ENCODE measurements around the gene OR5M3.

OR5M3 gene

DNA sequence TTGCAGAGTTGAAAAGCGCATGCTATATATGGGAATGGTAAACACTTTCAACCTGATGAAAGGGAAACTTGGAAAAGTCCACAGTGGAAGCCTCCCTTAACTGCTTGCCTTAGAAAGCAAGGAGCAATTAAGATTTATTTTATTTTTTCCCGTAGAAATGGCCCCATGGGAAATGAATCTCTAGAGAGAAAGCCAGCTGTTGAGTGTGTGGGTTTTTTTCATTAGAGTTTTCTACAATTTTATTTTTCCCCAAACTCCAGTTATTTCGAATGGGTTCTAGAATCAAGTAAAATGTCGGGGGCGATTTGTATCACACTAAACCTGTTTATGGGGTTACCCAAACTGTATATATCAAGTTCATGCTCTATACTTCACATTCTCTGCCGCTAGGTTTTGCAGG is at the start of gene OR5M3:
Gene OR5M3, minus strand, starts transcription at position 101 of the 400 bp plus-strand sequence. CDS start 2,855 bp downstream, outside the sequence.
- no peak for DNase-seq (ENCODE audit: low spot score)

DNA sequence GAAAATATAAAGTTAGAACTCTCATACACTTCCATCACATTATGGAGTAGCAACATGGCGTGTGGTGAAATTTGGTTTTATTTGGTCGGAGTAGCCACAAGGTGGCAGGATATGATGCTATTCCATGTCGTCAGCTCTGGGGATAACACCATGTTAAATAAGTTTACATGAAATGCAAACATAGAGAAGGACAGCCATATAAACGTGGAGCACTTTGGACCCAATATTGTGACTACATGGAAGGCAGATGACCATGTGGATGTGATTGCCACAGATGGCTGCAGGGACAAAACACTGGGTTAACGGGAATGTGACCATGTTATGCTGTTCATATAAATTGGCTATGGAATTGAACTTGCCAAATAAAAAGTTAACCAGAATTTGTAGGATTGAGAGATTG is 48.9 kb upstream of the OR5M3 start:
- no peak for DNase-seq (ENCODE audit: low spot score)

DNA sequence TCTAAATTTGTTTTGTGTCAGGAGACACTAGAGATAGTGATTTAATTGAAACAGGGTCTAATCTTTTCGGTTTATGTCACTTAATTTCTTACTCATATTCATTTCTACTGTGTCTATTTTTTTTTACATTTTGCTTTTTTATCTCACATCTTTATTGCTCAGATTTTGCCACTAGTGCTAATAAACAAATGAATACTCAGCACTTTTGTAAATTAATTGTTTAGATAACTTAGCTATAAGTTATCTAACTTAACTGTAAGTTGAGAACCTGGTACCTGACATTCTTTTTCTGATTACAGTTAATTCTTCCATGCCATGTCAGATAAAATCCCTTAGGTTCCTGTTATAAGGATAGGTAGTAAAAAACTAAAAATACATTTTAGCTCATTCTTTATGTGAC is 40.1 kb upstream of the OR5M3 start:
- no peak for DNase-seq (ENCODE audit: low spot score)

DNA sequence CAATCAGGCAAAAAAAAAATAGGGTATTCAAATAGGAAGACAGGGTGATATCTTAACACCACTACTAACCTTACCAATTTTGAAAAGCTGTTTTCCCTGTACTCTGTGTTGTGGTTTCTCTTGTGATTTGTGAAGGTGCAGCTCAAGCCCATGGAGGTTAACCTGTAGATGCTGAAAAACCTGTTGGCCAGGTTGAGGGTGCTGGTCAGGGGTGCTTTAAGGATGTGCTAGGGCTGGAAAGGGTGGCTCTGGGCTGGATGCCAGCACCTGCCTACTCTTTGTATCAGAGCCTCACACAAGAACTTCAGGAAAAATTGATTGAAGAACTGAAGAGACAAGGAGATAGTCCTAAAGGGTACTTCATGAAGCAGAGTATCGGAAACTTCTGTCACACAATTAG is 36.3 kb upstream of the OR5M3 start:
- DNase-seq (ENCODE audit: low spot score): no peak

DNA sequence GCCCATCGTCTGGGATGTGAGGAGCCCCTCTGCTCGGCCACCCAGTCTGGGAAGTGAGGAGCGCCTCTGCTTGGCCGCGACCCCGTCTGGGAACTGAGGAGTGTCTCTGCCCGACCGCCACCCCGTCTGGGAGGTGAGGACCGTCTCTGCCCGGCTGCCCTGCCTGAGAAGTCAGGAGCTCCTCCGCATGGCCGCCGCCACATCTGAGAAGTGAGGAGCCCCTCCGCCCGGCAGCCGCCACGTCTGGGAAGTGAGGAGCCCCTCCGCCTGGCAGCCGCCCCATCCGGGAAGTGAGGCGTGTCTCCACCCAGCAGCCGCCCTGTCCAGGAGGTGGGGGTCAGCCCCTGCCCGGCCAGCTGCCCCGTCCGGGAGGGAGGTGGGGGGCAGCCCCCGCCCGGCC is 23.9 kb upstream of the OR5M3 start:
- no peak for DNase-seq (ENCODE audit: low spot score)

DNA sequence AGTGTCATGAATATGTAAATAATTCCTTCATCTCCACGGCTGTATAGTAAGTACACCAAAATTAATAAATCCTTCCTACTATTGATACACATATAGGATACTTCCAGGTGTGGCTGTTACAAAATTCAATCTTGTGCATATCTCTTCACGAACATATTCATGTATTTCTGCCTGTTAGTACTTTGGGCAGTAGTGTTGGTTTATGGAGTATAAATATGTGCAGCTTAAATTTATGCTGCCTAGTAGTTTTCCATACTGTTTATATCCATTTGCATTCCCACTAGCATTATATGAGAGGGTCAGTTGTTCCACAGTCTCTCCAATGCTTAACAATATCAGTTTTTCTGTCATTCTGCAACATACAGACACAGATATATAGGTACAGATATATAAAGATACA is 22.0 kb upstream of the OR5M3 start:
- no peak for DNase-seq (ENCODE audit: low spot score)

DNA sequence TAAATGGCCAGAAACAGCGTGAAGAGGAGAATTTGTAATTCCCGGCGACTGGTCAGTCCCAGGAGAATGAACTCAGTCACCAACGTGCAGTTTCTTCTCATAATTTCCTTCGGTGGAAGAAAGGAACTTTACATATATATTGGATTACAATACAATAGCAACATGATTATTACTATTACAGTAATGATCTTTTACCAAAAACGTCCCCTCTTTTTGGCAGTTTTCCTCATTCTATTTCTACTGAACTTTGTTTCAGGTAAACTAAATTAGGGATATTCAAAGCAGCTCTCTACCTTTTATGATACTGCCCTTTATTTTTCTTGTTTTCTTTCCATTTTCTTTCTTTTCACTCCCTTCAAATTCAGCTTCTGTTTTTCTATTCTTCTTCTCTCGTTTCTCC is 18.1 kb upstream of the OR5M3 start, which contains the start of gene OR5M8:
Gene OR5M8, minus strand, starts transcription at position 101 of the 400 bp plus-strand sequence. Its CDS starts 0 bp downstream, at position 101.
- DNase-seq (ENCODE audit: low spot score): no peak

DNA sequence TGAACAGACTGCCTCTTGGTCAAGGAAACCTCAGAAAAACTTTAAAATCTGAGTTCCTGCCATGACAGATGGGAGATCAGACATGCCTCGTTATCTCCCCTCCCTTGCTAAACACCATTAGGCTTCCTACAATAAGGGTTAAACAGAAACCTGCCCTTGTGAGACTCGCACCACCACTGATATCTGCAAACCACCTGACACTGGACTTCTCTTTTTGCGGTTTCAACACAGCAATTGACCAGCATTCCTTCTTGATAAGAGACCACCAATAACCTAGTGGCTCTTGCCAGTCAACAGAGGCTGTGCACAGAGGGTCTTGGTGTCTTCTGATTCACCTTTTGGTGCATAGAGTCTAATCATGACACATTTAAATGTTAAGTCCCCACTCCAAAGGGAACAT is 13.6 kb upstream of the OR5M3 start:
- no peak for DNase-seq (ENCODE audit: low spot score)

DNA sequence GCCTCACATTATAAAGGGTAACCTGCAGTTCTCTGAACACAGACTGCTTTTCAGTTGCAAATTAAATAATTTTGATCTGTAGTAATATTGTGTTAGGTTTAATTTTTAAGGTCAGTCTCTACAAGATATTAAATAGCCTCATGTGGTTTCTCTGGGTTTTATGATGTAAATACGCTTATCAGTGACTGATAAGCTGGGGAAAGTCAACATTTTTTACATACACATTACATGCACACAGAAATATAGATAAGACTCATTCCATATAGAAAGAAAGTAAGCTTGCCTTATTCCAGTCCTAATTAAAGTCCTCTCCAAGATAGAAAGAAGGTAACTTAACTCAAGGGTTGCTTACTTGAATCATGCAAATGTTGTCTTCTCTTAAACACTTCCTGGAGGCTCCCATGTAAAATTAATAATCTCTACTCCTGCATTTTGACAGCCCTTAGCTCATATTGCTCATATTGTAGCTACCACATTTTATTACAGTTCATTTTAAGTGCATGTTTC is 1.6 kb upstream of the OR5M3 start:
- no peak for DNase-seq (ENCODE audit: low spot score)

DNA sequence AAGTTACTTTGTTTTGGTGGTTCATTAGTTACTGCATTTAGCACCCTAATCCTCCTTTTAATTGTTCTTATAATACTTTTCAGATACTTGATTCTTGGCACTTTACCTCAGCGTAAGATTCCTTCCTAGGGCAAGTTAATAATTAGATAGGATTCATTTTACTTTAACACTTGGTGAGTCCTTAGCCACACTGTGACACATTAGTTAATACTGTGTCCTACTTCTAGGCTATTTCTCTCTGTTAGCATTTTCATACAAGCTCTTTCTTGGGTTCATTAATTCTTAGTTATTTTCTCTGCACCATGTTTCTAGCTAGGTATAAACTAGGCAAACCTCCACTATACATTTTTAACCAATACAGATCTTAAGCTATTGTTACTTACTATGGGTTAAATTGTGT is 16.1 kb downstream of the OR5M3 start:
- no peak for DNase-seq (ENCODE audit: low spot score)

DNA sequence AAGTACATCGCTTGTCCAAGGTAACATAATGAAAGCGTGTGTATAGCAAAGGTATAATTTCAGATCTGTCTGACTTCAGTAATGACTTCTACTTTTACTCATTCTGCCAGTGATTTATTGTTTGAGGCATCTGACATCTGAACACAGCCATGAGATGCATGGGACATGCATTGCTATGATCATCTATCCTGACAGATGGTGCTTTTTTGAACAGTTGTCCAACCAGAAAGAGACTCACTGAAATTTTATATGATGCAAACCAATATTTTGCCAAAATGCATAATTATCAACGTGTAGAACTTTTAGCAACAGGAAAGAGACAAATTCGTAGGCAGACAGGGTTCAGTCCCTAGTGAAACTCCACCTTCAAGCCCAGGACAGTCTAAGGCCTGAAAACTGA is 19.6 kb downstream of the OR5M3 start:
- DNase-seq (ENCODE audit: low spot score): no peak

Data from cerebellar cortex (tissue), 1 donor.